Tibial nerve (tissue), 3 donors: Measurements from ENCODE around the gene ZNF24.

ENCODE experiments used
- CTCF ChIP-seq, 5 experiments: fragments of 200-600 bp in 3 of 5; fragments of 450-650 bp in 2 of 5; sonication (generic) in 3 of 5; IDR thresholded peaks; one replicate each; pipeline ENCODE4 v1.5.1; 2016 to 2019; ENCODE audit warnings: antibody characterized with exemption in 5 of 5, mild to moderate bottlenecking in 3 of 5, moderate library complexity in 2 of 5
- POLR2A ChIP-seq, 2 donors: fragments of 450-650 bp; IDR thresholded peaks; one replicate each; pipeline ENCODE4 v1.6.1; 2017; ENCODE audit warnings: antibody characterized with exemption in 2 of 2, mild to moderate bottlenecking in 2 of 2, moderate library complexity in 2 of 2

GRCh38 chr18:35322486-35323458 lies 21.4 kb downstream of the ZNF24 start:
- TF ChIP-seq POLR2A (IDR thresholded peaks at IDR 0.05) (no peak), CTCF (IDR thresholded peaks at IDR 0.05) (no peak)
